Osteocyte (in vitro differentiated cells): ENCODE data around the gene NDUFA3. TPM values are rescaled to one million over a fixed set of nuclear protein-coding genes. Genes with fewer than 3 reads are reported as not detected.
"Not testable (repeated sequence)": the region's sequence is repeated elsewhere in the genome, so short reads cannot be mapped to it uniquely, and the experiment has no call there.

Source experiments
- DNase-seq: peaks from one replicate; pipeline ENCODE4 v3.0.0; 2021; ENCODE audit warnings: mixed read lengths; ENCODE audit not compliant: unreplicated experiment; ENCODE audit errors: extremely low spot score
- H3K27ac Mint-ChIP-seq: one replicate; pipeline ENCODE4 v1.8.0; 2021; ENCODE audit warnings: mild to moderate bottlenecking, mixed read lengths; ENCODE audit not compliant: unreplicated experiment
- H3K27me3 Mint-ChIP-seq: one replicate; pipeline ENCODE4 v1.8.0; 2021; ENCODE audit warnings: mixed read lengths; ENCODE audit not compliant: unreplicated experiment
- H3K36me3 Mint-ChIP-seq: one replicate; pipeline ENCODE4 v1.8.0; 2021; ENCODE audit warnings: mixed read lengths; ENCODE audit not compliant: unreplicated experiment
- H3K4me1 Mint-ChIP-seq: one replicate; pipeline ENCODE4 v1.8.0; 2021; ENCODE audit warnings: mixed read lengths; ENCODE audit not compliant: unreplicated experiment
- H3K4me3 Mint-ChIP-seq: one replicate; pipeline ENCODE4 v1.8.0; 2021; ENCODE audit warnings: mild to moderate bottlenecking, moderate library complexity, mixed read lengths; ENCODE audit not compliant: unreplicated experiment
- H3K9me3 Mint-ChIP-seq: one replicate; pipeline ENCODE4 v1.8.0; 2021; ENCODE audit warnings: mixed read lengths; ENCODE audit not compliant: unreplicated experiment
- total RNA-seq: library from RNA; stranded (reverse); gene quantifications from 2 replicates; pipeline ENCODE4 v1.2.1, GENCODE V29; 2021
- TF ChIP-seq, protein P1 (sequence below): fragments of 200-600 bp; sonication (generic); IDR thresholded peaks from 2 replicates; pipeline ENCODE4 v1.5.0; 2021; ENCODE audit warnings: antibody characterized with exemption, mild to moderate bottlenecking, moderate library complexity

NDUFA3 gene
- total RNA-seq, 1 donor from 2014 or later, result 132 TPM

DNA sequence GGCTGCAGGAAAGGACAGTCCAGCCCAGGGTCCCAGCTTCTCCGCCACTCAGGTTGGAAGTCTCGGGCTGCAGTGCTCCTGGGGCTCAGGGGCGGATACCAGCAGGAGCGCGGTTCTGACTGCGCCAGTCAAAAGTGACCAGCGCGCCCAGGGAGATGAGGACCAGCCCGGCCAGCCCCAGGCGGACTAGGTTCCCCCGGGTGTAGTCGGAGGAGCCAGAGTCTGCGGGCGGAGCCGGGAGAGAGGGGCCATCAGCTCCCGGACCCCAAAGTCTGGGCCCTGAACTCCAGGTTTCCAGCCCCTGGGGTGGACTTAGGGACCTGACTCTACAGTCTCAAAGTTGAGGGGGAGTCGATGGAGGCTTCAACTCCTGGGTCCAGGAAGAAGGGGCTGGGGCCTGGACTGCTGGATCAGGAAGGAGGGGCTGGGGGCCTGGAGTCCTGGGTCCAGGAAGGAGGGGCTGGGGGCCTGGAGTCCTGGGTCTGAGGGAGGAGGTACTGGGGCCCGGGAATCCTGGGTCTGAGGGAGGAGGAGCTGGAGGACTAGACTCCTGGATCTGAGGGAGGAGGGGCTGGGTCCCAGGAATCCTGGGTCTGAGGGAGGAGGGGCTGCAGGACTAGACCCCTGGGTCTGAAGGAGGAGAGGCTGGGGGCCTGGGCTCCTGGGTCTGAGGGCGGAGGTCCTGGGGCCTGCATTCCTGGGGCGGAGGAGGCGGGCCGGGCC lies 7.4 kb upstream of the NDUFA3 start:
- H3K4me1 Mint-ChIP-seq, result peaks cover 8% of the 10 kb centered on the region
- H3K9me3 Mint-ChIP-seq, result no peaks in the 10 kb centered on the region
- no peak for DNase-seq
- H3K36me3 Mint-ChIP-seq, result no peaks in the 10 kb centered on the region
- H3K27ac Mint-ChIP-seq, result no peak overlapping the region
- H3K4me3 Mint-ChIP-seq, result no peak overlapping the region
- TF ChIP-seq, protein P1, sequence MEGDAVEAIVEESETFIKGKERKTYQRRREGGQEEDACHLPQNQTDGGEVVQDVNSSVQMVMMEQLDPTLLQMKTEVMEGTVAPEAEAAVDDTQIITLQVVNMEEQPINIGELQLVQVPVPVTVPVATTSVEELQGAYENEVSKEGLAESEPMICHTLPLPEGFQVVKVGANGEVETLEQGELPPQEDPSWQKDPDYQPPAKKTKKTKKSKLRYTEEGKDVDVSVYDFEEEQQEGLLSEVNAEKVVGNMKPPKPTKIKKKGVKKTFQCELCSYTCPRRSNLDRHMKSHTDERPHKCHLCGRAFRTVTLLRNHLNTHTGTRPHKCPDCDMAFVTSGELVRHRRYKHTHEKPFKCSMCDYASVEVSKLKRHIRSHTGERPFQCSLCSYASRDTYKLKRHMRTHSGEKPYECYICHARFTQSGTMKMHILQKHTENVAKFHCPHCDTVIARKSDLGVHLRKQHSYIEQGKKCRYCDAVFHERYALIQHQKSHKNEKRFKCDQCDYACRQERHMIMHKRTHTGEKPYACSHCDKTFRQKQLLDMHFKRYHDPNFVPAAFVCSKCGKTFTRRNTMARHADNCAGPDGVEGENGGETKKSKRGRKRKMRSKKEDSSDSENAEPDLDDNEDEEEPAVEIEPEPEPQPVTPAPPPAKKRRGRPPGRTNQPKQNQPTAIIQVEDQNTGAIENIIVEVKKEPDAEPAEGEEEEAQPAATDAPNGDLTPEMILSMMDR, result no peak
- no peaks in the 10 kb centered on the region for H3K27me3 Mint-ChIP-seq

DNA sequence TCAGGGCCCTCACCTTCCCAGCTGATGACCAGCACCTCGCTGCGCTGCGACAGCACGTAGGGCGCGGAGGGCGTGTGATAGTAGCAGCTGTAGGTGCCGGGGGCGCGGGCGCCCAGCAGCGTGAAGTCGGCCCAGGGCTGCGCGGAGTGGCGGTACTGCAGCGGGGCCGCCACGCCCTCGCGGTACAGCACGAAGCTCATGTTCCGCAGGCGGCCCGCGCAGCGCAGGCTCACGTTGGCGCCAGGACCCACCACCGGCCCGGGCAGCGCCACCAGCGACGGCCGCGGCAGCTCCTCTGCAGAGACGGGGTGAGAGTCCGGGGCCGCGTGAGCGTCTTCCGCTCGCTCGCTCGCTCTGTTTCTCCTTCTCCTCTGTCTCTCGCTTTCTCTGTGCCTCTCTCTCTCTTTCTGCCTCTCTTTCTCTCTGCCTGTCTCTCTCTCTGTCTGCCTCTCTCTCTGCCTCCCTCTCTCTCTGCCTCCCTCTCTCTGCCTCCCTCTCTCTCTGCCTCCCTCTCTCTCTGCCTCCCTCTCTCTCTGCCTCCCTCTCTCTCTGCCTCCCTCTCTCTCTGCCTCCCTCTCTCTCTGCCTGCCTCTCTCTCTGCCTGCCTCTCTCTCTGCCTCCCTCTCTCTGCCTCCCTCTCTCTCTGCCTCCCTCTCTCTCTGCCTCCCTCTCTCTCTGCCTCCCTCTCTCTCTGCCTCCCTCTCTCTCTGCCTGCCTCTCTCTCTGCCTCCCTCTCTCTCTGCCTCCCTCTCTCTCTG lies 6.6 kb upstream of the NDUFA3 start:
- not testable (repeated sequence) for H3K27ac Mint-ChIP-seq, H3K27me3 Mint-ChIP-seq, H3K36me3 Mint-ChIP-seq, DNase-seq, H3K4me1 Mint-ChIP-seq, H3K9me3 Mint-ChIP-seq
- peak overlapping the region; percentile 73 for H3K4me3 Mint-ChIP-seq

DNA sequence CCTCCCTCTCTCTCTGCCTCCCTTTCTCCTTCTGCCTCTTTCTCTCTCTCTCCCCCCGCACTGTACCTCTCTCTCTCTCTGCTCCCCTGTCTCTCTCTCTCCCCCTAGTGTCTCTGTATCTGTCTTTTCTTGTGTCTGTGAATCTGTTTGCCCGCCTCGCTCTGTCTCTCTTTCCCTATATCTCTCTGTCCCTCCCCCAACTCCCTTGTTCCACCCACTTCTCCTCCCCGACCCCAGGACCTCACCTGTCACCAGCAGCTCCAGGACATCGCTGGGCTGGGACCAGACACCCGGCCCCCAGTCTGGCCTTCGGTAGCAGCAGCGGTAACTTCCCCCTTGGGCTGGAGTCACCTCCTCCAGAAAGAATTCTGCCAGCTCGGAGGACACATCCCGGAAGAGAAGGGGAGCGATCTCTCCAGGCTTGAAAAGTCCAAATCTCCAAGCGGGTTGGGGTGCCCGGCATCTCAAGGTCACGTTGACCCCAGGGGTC lies 6.0 kb upstream of the NDUFA3 start:
- Mint-ChIP-seq H3K4me3 (peak overlapping the region; percentile 58), H3K27ac (peak overlapping the region; percentile 78)

DNA sequence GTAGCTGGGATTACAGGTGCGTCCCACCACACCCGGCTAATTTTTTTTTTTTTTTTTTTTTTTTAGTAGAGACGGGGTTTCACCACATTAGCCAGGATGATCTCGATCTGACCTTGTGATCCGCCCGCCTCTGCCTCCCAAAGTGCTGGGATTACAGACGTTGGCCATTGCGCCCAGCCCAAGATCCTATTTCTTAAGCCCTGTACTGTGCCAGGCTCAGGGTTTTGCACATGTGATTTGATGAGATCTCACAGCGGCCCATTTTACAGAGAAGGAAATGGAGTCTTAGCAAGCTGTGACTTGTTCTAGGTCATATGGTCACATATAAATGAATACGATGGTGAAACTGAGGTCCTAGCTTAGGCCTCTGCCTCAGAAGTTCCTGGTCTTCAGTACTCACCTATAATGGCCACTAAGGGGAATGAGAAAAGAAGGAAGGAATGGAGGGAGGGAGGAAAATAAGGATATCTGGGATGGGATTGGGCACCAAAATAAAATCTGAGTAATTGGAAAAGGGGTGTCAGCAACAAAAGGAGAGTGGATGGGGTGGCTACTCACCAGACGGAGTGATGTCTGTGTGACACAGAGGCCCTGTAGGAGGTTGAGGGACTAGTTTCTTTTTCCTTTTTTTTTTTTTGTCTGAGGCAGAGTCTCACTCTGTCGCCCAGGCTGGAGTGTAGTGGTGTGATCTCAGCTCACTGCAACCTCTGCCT lies 3.3 kb upstream of the NDUFA3 start:
- H3K27me3 Mint-ChIP-seq, result no peaks in the 10 kb centered on the region
- DNase-seq, result no peak
- H3K9me3 Mint-ChIP-seq, result no peaks in the 10 kb centered on the region
- H3K4me3 Mint-ChIP-seq, result no peak overlapping the region
- H3K4me1 Mint-ChIP-seq, result peaks cover 18% of the 10 kb centered on the region
- no peaks in the 10 kb centered on the region for H3K36me3 Mint-ChIP-seq
- H3K27ac Mint-ChIP-seq, result no peak overlapping the region
- TF ChIP-seq, protein P1, result no peak

More for the DNA sequence above, 6.0 kb upstream of the NDUFA3 start:
- Mint-ChIP-seq H3K27me3 (no peaks in the 10 kb centered on the region), H3K9me3 (no peaks in the 10 kb centered on the region), H3K36me3 (no peaks in the 10 kb centered on the region), H3K4me1 (peaks cover 8% of the 10 kb centered on the region)
- no peak for DNase-seq
- TF ChIP-seq, protein P1, result peak; percentile 25

DNA sequence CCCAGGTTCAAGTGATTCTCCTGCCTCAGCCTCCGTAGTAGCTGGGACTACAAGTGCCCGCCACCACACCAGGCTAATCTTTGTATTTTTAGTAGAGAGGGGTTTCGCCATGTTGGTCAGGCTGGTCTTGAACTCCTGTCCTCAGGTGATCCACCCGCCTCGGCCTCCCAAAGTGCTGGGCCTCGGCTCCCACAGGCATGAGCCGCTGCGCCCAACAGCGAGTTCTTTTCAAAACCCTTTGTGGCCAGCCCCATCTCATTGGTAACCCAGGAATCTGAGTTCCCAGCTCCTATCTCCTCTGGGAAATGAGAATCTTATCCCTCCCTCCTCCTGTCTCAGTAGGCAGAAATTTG lies 2.8 kb upstream of the NDUFA3 start:
- not testable (repeated sequence) for H3K27me3 Mint-ChIP-seq, DNase-seq, H3K27ac Mint-ChIP-seq, H3K9me3 Mint-ChIP-seq, H3K36me3 Mint-ChIP-seq, H3K4me3 Mint-ChIP-seq
- H3K4me1 Mint-ChIP-seq, result peaks cover 18% of the 10 kb centered on the region
